ENCODE measurements around the gene KIR2DL1.
"Not testable (repeated sequence)": the region's sequence is repeated elsewhere in the genome, so short reads cannot be mapped to it uniquely, and the experiment has no call there.

The KIR2DL1 gene

DNA sequence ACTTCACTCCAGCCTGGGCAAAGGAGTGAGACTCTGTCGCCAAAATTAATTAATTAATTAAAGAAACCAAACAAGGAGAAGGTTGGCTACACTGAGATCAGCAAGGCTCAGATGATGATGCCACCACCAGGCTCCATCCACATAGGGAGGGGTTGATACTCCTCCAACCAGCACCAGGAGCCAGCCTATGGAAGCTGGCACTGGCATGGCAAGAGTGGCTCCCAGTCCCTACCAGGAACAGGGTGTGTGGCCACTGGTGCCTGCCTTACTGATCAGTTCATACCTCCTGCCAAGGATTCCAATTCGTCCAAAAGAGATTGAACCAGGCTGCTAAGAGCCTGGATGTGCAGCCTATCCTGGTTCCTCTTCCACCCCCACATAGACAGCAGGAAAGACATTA, 3.1 kb downstream of the KIR2DL1 start:
- not testable (repeated sequence) for DNase-seq

DNA sequence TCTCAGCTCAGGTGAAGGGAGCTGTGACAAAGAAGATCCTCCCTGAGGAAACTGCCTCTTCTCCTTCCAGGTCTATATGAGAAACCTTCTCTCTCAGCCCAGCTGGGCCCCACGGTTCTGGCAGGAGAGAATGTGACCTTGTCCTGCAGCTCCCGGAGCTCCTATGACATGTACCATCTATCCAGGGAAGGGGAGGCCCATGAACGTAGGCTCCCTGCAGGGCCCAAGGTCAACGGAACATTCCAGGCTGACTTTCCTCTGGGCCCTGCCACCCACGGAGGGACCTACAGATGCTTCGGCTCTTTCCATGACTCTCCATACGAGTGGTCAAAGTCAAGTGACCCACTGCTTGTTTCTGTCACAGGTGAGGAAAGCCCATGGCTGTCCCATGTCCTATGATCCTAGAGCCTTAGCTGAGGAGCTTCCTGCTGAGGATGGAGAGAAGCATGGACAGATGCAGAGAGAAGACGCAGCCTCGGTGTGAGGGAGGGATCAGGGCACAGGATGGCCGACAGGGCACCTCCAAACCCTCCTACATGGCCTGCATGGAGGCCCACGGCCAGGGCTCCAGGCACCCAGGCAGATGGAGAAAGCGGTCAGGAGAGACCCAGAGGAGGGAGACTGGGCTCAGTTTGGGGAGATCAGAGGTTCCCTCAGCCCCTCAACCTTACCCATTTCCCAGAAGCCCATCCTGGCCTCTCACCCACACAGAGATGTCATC, 5.7 kb downstream of the KIR2DL1 start:
- not testable (repeated sequence) for DNase-seq

DNA sequence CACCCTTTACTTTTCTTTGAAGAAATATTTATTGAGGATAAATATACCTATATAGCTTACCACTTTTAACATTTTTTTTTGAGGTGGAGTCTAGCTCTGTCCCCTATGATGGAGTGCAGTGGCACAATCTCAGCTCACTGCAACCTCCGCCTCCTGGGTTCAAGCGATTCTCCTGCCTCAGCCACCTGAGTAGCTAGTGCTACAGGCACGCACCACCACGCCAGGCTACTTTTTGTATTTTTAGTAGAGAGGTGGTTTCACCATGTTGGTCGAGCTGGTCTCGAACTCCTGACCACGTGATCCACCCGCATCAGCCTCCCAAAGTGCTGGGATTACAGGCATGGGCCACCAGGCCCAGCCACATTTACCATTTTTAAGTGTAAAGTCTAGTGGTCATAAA, 6.2 kb downstream of the KIR2DL1 start:
- not testable (repeated sequence) for DNase-seq

DNA sequence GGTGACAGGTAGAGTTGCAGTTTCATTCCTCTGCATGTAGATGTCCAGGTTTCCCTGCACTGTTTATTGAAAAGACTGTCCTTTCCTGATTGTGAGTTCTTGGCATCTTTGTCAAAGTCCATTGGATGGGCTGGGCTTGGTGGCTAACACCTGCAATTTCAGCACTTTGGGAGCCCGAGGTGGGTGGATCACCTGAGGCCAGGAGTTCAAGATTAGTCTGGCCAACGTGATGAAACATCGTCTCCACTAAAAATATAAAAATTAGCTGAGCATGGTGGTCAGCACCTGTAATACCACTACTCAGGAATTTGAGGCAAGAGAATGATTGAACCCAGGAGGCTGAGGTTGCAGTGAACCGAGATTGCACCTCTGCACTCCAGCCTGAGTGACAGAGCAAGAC, 8.3 kb downstream of the KIR2DL1 start:
- not testable (repeated sequence) for DNase-seq

DNA sequence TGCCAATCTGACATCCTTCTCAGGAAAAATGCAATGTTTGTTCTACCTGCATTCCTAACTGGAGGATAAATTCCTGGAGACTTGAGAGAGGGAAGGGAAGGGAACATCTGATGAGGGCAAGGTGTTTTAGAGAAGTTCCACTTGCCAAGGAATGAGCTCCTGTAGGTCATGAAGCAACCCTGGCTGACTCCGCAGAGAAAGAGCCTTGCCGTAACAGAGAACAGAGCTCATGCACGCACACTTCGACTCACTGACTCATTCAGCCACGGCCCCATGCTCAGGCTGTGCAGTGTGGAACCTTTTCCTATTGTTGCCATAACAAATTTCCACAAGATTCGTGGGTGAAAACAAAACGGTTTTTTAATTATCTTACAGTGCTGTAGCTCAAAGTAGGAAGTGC, 9.3 kb downstream of the KIR2DL1 start:
- not testable (repeated sequence) for DNase-seq

DNA sequence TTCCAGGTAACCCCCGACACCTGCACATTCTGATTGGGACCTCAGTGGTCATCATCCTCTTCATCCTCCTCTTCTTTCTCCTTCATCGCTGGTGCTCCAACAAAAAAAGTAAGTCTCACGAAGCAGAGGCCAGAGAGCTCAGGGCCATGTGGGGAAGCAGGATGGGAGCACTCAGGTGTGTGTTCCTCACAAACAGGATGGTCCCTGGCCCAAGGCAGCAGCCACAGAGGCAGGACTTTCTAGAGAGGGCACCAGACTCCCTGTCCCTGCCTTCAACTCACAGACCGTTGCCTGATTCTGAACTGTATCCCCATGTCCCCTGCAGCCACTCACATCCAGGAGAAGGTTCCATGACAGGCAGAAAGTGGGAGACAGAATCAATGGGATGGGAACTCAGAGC, 13.3 kb downstream of the KIR2DL1 start:
- DNase-seq = not testable (repeated sequence)

DNA sequence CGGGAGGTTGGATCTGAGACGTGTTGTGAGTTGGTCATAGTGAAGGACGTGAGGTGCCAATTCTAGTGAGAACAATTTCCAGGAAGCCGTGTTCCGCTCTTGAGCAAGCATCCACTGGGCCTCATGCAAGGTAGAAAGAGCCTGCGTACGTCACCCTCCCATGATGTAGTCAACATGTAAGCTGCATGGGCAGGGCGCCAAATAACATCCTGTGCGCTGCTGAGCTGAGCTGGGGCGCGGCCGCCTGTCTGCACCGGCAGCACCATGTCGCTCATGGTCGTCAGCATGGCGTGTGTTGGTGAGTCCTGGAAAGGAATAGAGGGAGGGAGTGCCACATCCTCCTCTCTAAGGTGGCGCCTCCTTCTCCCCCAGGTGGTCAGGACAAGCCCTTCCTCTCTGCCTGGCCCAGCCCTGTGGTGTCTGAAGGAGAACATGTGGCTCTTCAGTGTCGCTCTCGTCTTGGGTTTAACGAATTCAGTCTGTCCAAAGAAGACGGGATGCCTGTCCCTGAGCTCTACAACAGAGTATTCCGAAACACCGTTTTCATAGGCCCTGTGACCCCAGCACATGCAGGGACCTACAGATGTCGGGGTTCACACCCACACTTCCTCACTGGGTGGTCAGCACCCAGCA, 16.6 kb downstream of the KIR2DL1 start:
- DNase-seq = not testable (repeated sequence)

DNA sequence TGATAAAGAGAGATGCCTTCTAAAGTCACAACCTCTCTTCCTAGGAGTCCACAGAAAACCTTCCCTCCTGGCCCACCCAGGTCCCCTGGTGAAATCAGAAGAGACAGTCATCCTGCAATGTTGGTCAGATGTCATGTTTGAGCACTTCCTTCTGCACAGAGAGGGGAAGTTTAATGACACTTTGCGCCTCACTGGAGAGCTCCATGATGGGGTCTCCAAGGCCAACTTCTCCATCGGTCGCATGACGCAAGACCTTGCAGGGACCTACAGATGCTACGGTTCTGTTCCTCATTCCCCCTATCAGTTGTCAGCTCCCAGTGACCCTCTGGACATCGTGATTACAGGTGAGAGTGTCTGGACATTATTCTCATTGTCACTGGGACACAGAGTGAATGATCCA, 18.6 kb downstream of the KIR2DL1 start:
- DNase-seq = not testable (repeated sequence)

DNA sequence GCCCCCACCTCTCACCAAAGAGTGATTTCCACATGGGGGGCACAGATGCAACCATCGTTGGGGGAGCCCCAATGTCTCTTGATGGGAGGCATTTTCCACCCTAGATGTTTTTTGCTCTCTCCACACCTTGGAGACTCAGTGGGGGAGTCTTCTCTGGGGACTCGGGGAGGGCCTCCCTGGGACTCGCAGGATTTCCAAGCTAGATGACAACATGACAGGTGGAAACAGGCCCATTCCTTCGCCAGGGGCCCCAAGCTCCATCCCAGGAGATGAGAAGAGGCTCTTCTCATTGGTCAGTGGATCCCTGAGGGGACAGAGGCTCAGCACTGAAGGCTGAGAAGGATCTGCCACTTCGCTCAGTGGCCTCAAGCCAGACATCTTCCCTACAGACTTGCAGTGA, 21.1 kb downstream of the KIR2DL1 start:
- no peak for DNase-seq

DNA sequence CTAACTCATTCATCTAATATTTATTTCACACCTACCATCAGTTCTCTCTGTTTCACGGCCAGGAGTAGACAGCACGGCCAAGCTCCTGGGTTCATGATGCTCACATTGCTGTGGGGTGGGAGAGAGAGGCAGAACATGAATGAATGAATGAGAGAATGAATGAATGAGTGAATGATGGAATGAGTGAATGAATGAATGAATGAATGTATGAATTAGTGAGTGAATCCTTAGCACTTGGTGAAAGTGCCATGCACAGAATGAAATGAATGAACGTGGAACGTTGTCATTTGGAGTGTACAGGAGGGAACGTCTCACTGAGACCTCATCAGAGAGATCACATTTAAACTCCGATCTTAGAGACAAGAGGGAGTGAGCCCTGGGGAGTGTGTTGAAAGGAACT, 21.9 kb downstream of the KIR2DL1 start:
- DNase-seq = no peak

DNA sequence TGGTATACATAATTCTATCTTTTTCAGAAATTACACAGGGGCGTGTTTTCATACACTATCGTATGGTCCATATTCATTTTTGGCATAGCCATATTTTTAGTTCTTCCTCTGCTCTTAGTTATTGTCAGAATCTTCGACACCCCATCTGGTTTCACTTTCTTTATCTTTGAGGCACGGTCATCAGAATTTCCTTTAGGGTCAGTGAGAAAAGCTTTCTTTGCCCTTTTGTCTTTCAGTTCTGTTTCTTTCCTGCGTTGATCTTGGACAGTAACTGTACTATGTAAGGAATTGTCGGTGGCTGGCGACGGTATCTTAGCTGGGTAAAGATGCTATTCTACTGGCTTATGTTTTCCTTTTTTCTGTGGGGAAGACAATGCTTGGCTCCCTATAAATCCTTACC, 23.2 kb downstream of the KIR2DL1 start:
- no peak for DNase-seq

DNA sequence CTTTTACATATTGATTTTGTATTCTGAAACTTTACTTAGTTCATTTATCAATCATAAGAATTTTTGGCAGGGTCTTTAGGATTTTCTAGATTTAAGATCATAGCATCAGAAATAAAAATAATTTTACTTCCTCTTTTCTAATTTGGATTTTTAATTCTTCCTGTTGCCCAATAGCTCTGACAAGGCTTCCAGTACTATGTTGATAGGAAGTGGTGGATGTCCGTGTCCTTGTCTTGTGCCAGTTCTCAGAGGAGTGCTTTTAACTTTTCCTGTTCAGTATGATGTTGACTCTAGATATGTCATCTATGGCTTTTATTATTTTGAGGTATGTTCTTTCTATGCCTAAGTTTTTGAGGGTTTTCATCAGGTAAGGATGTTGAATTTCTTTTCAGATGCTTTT, 26.2 kb downstream of the KIR2DL1 start:
- no peak for DNase-seq

DNA sequence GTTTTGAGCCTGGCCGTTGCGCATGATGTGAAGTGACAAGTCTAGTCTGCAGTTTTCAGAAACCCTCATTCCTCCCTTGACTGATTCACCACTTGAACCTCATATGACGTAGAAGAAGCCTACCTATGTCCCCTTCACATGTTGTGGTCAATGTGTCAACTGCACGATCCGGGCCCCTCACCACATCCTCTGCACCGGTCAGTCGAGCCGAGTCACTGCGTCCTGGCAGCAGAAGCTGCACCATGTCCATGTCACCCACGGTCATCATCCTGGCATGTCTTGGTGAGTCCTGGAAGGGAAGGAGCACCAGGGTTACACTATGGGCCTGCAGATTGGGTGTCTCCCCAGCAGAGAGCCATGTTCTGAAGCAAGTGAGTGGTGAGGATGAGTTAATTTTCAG, 33.8 kb downstream of the KIR2DL1 start, which contains the start of gene KIR2DL4:
Gene KIR2DL4 (plus strand): TSS at position 201 of the 400 bp plus-strand sequence. CDS start 42 bp downstream, at position 243.
- no peak for DNase-seq

DNA sequence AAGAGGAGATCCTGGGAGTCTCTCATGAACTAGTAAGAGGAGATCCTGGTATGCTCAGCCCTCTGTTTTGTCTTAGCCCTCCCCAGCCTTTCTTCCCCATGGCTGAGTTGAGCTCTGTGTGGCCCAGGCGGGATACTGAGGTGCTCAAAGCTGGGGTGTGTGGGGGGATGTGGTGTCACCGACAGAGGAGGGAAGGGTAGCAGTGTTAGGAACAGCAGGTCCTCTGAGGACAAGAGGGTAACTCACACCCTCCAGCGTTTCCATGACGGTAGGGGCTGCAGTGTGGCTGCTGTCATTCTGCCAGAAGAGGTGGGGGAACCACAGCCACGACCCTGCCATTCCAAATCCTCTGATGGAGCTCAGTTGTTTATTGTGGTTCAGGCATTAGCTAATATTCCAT, 34.5 kb downstream of the KIR2DL1 start:
- DNase-seq = no peak

DNA sequence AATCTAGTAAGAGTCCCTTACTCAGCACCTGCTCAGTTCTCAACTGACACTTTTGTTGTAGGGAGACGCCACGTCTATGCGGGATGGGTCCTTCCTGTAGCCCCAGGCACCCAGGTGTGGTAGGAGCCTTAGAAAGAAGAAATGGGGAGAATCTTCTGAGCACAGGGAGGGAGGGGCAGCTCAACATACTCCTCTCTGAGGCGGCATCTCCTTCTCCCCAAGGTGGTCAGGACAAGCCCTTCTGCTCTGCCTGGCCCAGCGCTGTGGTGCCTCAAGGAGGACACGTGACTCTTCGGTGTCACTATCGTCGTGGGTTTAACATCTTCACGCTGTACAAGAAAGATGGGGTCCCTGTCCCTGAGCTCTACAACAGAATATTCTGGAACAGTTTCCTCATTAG, 35.0 kb downstream of the KIR2DL1 start:
- no peak for DNase-seq

DNA sequence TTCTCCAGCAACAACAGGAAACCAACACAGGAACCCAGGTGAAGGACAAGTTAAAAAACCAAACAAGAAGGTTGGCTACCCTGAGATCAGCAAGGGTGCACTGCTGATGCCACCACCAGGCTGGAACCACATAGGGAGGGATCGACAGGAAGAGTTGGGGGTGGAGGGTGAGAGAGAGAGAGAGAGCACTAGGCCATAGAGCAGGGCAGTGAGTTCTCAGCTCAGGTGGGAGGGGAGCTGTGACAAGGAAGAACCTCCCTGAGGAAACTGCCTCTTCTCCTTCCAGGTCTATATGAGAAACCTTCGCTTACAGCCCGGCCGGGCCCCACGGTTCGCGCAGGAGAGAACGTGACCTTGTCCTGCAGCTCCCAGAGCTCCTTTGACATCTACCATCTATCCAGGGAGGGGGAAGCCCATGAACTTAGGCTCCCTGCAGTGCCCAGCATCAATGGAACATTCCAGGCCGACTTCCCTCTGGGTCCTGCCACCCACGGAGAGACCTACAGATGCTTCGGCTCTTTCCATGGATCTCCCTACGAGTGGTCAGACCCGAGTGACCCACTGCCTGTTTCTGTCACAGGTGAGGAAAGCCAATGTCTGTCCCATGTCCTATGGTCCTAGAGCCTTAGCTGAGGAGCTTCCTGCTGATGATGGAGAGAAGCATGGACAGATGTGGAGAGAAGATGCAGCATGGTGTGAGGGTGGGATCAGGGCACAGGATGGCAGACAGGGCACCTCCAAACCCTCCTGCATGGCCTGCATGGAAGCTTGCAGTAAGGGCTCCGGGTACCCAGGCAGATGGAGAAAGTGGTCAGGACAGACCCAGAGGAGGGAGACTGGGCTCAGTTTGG, 36.3 kb downstream of the KIR2DL1 start:
- DNase-seq = no peak

DNA sequence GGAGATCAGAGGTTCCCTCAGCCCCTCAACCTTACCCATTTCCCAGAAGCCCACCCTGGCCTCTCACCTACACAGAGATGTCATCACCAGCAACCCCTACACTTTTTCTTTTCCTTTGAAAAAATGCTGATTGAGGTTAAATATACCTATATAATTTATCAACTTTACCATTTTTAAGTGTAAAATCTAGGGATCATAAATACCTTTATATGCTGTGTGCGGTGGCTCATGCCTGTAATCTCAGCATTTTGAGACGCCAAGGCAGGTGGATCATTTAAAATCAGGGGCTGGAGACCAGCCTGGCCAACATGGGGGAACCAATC, 36.9 kb downstream of the KIR2DL1 start:
- DNase-seq = no peak

DNA sequence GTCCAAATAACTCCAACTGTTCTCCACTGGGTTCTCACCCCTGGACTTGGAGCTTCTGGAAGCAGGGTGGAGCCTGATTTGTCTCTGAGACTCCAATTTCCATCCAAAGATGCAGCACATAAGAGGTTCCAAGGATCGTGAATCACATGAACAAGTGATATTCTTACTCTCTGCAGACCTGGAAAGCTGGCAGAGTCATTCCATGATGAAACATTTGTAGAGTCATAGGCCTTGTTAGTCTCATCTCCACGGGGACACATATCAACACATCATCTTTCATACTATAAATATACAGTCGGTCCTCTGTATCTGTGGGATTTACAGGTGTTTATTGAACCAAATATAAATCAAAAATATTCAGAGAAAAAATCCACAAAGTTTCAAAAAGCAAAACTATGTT, 45.0 kb downstream of the KIR2DL1 start:
- DNase-seq = not testable (repeated sequence)

DNA sequence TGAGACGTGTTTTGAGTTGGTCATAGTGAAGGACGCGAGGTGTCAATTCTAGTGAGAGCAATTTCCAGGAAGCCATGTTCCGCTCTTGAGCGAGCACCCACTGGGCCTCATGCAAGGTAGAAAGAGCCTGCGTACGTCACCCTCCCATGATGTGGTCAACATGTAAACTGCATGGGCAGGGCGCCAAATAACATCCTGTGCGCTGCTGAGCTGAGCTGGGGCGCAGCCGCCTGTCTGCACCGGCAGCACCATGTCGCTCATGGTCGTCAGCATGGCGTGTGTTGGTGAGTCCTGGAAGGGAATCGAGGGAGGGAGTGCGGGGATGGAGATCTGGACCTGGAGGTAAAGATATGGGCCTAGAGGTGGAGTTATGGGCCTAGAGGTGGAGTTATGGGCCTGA, 46.7 kb downstream of the KIR2DL1 start, which contains the start of gene KIR3DL1:
Gene KIR3DL1 (plus strand): TSS at position 218 of the 400 bp plus-strand sequence.
- not testable (repeated sequence) for DNase-seq

DNA sequence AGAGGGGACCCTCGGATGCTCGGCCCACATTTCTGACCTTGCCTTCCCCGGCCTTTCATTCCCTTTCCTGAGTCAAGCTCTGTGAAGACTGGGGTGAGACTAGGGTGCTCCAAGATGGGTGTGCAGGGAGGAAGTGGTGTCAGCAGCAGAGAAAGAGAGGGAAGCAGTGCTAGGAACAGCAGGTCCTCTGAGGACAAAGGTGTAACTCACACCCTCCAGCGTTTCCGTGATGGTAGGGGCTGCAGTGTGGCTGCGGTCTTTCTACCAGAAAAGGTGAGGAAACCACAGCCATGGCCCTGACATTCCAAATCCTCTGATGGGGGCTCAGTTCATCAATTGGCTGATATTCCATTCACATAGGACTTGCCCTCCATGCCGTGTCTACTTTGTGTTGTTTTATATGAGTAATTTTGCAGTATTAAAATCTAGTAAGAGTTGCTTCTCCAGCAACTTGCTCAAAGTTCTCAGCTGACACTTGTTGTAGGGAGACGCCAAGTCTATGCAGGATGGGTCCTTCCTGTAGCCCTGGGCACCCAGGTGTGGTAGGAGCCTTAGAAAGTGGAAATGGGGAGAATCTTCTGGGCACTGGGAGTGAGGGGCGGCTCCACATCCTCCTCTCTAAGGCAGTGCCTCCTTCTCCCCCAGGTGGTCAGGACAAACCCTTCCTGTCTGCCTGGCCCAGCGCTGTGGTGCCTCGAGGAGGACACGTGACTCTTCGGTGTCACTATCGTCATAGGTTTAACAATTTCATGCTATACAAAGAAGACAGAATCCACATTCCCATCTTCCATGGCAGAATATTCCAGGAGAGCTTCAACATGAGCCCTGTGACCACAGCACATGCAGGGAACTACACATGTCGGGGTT, 48.3 kb downstream of the KIR2DL1 start:
- no peak for DNase-seq

DNA sequence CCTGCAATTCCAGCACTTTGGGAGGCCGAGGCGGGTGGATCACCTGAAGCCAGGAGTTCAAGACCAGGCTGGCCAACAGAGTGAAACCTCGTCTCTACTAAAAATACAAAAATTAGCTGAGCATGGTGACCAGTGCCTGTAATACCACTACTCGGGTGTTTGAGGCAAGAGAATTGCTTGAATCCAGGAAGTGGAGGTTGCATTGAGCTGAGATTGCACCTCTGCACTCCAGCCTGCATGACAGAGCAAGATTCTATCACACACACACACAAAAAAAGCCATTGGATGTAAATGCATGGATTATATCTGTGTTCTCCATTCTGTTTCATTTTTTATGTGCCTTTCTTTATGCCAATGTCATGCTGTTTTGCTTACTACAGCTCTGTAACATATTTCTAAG, 54.8 kb downstream of the KIR2DL1 start:
- DNase-seq = not testable (repeated sequence)

DNA sequence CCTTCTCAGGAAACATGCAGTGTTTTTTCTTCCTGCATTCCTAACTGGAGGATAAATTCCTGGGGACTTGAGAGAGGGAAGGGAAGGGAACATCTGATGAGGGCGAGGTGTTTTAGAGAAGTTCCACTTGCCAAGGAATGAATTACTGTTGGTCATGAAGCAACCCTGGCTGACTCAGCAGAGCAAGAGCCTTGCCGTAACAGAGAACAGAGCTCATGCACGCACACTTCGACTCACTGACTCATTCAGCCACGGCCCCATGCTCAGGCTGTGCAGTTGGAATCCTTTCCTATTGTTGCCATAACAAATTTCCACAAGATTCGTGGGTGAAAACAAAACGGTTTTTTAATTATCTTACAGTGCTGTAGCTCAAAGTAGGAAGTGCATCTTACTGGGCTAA, 55.7 kb downstream of the KIR2DL1 start:
- DNase-seq = not testable (repeated sequence)

DNA sequence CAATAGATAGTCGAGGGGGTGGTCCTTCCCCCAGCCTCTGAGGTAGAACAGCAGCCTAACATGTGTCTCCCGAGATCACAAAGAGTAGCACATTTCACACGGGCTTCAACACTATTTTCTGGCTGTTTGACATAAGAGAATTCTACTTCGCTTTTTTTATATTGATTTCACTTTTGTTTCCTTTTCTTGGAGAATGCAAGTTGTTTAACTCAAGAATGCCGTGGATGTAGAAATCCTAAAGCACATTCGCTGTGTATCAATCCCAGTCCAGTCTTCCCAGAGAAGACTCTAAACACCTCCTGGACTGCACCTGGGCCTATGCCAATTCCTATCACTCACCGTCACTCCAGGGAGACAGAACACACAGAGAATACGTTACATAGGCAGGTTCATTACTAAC, 58.5 kb downstream of the KIR2DL1 start:
- not testable (repeated sequence) for DNase-seq

Measured in stimulated activated CD4-positive, alpha-beta T cell treated with anti-CD3 and anti-CD28 coated beads, Interleukin-4, amount 100 ng/mL, for 24 hours (primary cell).